OCI-LY7 (cell line): ENCODE results near the gene MMP11. TPM values are rescaled to one million over a fixed set of nuclear protein-coding genes. Genes with fewer than 3 reads are reported as not detected.
A peak's percentile ranks its signal among the peaks of the same experiment; 100 is the strongest.

ENCODE experiments used
- BruUV-seq: library from RNA; stranded (reverse); fragments of 400-500 nt; replicated peaks from 2 replicates; lab custom pipeline; 2021; lab: Mats Ljungman, UMichigan
- CTCF ChIA-PET: fragments of 300-600 bp; sonication (Branson Sonifier 250); formaldehyde crosslinking; loops from one replicate; lab custom pipeline; 2022; ENCODE audit warnings: antibody characterized with exemption; ENCODE audit not compliant: unreplicated experiment; lab: Charles Lee
- POLR2A ChIA-PET: fragments of 300-600 bp; sonication (Branson Sonifier 250); formaldehyde crosslinking; loops from one replicate; lab custom pipeline; 2022; ENCODE audit warnings: antibody characterized with exemption; lab: Charles Lee
- DNase-seq: peaks from one replicate; pipeline ENCODE4 v3.0.0-alpha.2; 2015; ENCODE audit warnings: low spot score
- H2AFZ ChIP-seq: fragments of 200-600 bp; sonication (generic), shearing (Covaris generic); 2 replicates; pipeline ENCODE4 v1.6.1; 2014; ENCODE audit warnings: mild to moderate bottlenecking, antibody characterized with exemption, low read length, moderate library complexity
- H3K27ac ChIP-seq: fragments of 200-600 bp; sonication (generic); 2 replicates; pipeline ENCODE4 v1.5.1; 2014; ENCODE audit warnings: mixed run types, low read depth, mild to moderate bottlenecking, moderate library complexity, low read length, inconsistent platforms; ENCODE audit not compliant: poor library complexity, severe bottlenecking
- H3K36me3 ChIP-seq: fragments of 200-600 bp; sonication (generic); 2 replicates; pipeline ENCODE4 v1.6.1; 2014; ENCODE audit warnings: mild to moderate bottlenecking, antibody characterized with exemption, low read length, moderate library complexity, mixed read lengths; ENCODE audit not compliant: insufficient read depth
- H3K4me1 ChIP-seq: fragments of 200-600 bp; sonication (generic); 2 replicates; pipeline ENCODE4 v1.5.1; 2014; ENCODE audit warnings: mild to moderate bottlenecking, low read length; ENCODE audit not compliant: insufficient read depth, poor library complexity, severe bottlenecking
- H3K4me2 ChIP-seq: fragments of 200-600 bp; sonication (generic); 2 replicates; pipeline ENCODE4 v1.6.1; 2014; ENCODE audit warnings: mild to moderate bottlenecking, low read length
- H3K4me3 ChIP-seq: fragments of 200-600 bp; sonication (generic); 2 replicates; pipeline ENCODE4 v1.5.1; 2014; ENCODE audit warnings: mild to moderate bottlenecking, low read depth, low read length; ENCODE audit not compliant: poor library complexity, severe bottlenecking
- H3K79me2 ChIP-seq: fragments of 200-600 bp; sonication (generic); 2 replicates; pipeline ENCODE4 v1.6.1; 2016; ENCODE audit warnings: low read depth, mild to moderate bottlenecking, low read length, moderate library complexity, mixed read lengths; ENCODE audit not compliant: insufficient read depth
- H3K9me2 ChIP-seq: fragments of 200-600 bp; sonication (generic); 2 replicates; pipeline ENCODE4 v1.6.1; 2016; ENCODE audit warnings: mild to moderate bottlenecking, low read length, mixed read lengths; ENCODE audit not compliant: insufficient read depth
- H3K9me3 ChIP-seq: fragments of 200-600 bp; sonication (generic); 2 replicates; pipeline ENCODE4 v1.6.1; 2014; ENCODE audit warnings: mild to moderate bottlenecking, mixed run types, low read length, mixed read lengths
- H4K20me1 ChIP-seq: fragments of 200-600 bp; sonication (generic); 2 replicates; pipeline ENCODE4 v1.6.1; 2014; ENCODE audit warnings: mild to moderate bottlenecking, antibody characterized with exemption, low read length, moderate library complexity, mixed read lengths; ENCODE audit not compliant: insufficient read depth
- CTCF ChIP-seq: fragments of 200-600 bp; sonication (generic); conservative IDR thresholded peaks from 2 replicates; pipeline ENCODE4 v1.5.1; 2014; ENCODE audit warnings: mild to moderate bottlenecking, antibody characterized with exemption, low read length, moderate library complexity, mixed read lengths
- EZH2phosphoT487 ChIP-seq: fragments of 200-600 bp; sonication (generic); IDR thresholded peaks from 2 replicates; pipeline ENCODE4 v1.6.1; 2018; ENCODE audit warnings: low read depth, borderline replicate concordance, mild to moderate bottlenecking, mixed run types, antibody characterized with exemption, low read length, moderate library complexity, mixed read lengths
- intact Hi-C: fragments of 100-400 bp; cut with micrococcal nuclease; formaldehyde crosslinking; loops from one replicate; pipeline ENCODE4 v1.10.0; 2022; ENCODE audit not compliant: unreplicated experiment
- total RNA-seq, 2 experiments: library from RNA; depleted of rRNA in 1 of 2; stranded (reverse); fragments of >200 nt in 1 of 2; shearing (Covaris generic) in 1 of 2; gene quantifications; 2 replicates each; pipeline ENCODE4 v1.2.3, GENCODE V29; 2014 to 2022

The MMP11 gene
- total RNA-seq, 2 experiments from 2014 or later: 9.2 to 12.9 TPM

- TF ChIP-seq CTCF (no peak), EZH2phosphoT487 (no peak)
- BruUV-seq: no TSS peak
- CTCF ChIA-PET: no interaction called here
Measured at GRCh38 chr22:23796461-23796860, 23.8 kb downstream of the MMP11 start.

GRCh38 chr22:23800297-23801237, 27.9 kb downstream of the MMP11 start:
- Histone ChIP-seq H3K9me2 (no peaks in the 10 kb centered on the region), H3K4me1 (peaks cover 80% of the 10 kb centered on the region), H3K79me2 (peaks cover 33% of the 10 kb centered on the region; the same call in 1 of the 2 replicates), H2AFZ (no peak overlapping the region), H3K4me2 (peak overlapping the region; percentile 72), H3K27ac (peak overlapping the region; percentile 97), H3K9me3 (0 out of 2 replicates have a peak, but pooled peaks cover 3% of the 10 kb centered on the region), H4K20me1 (no peaks in the 10 kb centered on the region), H3K36me3 (peaks cover 80% of the 10 kb centered on the region), H3K4me3 (peak overlapping the region; percentile 32)
- ChIA-PET CTCF (interaction anchor here (0.9 kb wide), 1 partner anchor 49 kb away, joined by 4 read pairs; no protein-coding TSS in a partner anchor), POLR2A (interaction anchor here (1.2 to 1.4 kb wide), 2 partner anchors 15 to 47 kb away, joined by 4 to 8 read pairs; no protein-coding TSS in a partner anchor)
- no peak for TF ChIP-seq CTCF
- no peak for TF ChIP-seq EZH2phosphoT487
- intact Hi-C loops: loop anchor here (1.0 to 5.0 kb wide), 5 partner anchors 14 to 627 kb away; partner anchors contain the start of genes ADORA2A and SMARCB1
- no TSS peak for BruUV-seq
- peak; percentile 97 for DNase-seq

More at GRCh38 chr22:23796461-23796860, 23.8 kb downstream of the MMP11 start:
- Histone ChIP-seq H3K4me3 (no peak overlapping the region), H3K27ac (no peak overlapping the region), H3K79me2 (peaks cover 20% of the 10 kb centered on the region), H3K4me2 (no peak overlapping the region), H3K9me2 (no peaks in the 10 kb centered on the region), H3K9me3 (0 out of 2 replicates have a peak, but pooled peaks cover 3% of the 10 kb centered on the region), H2AFZ (no peak overlapping the region), H4K20me1 (no peaks in the 10 kb centered on the region), H3K36me3 (peaks cover 80% of the 10 kb centered on the region), H3K4me1 (peaks cover 39% of the 10 kb centered on the region)
- no peak for DNase-seq
- intact Hi-C loops: no loop called here
- POLR2A ChIA-PET: no interaction called here
